HG03025 (cell line): ENCODE data around the gene ZNF222.

ENCODE experiments used
- ATAC-seq: cut with Tn5 transposase; IDR thresholded peaks from one replicate; pipeline ENCODE4 v1.9.1; 2021; ENCODE audit warnings: mild to moderate bottlenecking, moderate library complexity; ENCODE audit not compliant: unreplicated experiment, low FRiP score

ZNF222 gene

DNA sequence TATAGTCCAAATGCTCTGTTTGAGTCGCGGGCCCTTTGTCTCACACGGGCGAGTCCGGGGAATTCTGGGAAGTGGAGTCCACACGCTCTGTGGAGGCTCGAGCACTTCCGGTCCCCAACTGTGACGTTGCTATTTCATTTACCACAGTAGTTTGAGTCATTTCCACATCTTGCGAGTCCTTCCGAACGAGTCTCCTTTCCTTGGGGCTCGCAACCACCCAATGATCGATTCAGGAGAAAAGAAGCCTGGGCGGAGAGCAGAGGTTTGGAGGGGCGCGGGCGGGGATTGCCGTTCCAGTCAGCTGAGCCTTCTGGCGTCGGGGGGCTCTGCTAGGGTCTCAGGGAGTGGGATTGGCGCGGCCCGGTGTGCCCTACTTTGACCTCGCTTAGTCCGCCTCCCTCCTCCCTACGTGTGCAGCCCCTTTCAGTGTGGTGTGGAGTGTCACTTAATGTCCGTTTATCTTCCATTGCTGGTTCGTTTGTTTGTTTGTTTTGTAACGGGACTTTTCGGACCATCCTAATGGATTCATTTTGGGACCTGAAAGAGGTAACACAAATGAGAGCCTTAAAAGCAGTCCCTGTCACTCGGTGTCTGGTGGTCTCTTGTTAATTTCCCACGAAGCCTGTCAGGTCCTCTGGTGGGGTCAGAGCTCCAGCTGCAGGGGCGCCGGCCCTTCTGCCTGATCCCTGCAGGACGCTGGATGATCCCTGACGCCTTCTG, at the start of gene ZNF222:
Gene ZNF222, plus strand, starts transcription at position 163 of the 720 bp plus-strand sequence. Its CDS starts 58 bp downstream, at position 221.
- no peak for ATAC-seq

DNA sequence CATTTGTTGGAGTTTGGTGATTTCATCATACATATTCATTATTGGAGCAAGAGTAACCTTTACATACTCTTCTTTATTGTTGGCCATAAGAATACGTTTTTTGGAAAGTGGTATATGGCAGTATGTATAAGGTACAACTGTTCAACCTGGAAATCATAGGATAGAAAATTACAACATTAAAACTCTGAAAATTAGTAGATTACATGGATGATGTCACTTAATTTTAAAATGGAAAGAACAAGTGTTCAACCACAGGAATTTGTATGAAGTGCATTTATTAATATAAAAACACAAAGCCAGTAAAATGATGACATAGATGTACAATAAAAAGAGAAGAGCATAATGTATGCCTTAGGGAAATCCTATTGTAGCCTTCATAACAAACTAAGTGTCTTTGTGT, 48.4 kb upstream of the ZNF222 start:
- ATAC-seq = no peak

DNA sequence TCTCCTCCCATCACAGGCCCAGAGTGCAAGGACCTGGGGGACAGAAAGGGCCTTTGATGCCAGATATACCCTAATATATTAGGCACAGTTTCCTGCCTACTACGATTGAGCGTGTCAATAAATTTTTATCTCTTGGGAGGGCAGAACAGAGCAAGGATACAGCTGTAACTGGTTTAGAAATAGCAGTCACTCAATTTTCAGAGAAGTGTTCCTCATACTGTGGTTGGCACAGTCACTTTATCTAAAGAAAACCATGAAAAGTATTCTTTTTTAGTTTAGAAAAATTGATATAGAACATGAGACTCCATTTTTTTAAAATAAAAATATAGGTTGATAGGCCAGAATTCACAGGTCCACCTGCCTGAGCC, 41.7 kb upstream of the ZNF222 start:
- ATAC-seq = no peak

DNA sequence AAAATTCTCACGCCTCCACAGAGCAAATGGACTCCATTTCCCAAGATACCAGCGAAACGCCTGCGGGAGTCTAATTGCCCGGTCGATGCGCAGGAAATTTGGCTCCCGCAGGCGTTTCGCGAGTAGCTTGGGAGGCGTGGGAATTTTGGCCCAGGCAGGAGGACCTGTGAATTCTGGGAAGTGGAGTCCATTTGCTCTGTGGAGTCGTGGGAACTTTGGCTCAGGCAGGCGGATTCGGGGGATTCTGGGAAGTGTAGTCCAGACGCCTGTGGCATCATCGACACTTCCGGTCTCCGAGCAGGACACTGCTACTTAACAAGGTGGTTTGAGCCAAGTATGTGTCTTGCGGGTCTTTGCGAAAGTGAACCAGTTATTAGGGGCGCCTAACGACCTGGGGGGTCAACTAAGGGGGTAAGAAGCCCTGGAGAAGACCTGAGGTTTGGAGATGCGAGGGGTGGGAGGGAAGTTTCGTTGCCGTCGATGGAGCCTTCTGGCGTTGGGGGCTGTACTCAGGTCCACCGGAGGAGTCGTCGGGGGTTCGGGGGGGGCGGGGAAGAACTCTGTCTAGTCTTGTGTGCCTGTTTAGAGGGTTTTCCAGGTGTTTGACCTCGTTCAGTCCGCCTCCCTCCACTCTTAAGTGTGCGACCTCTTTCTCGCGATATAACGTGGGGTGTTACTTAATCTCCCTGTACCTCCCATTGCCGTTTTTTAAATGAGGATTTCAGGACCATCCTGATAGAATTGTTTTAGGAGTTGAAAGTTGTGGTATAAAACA, 41.1 kb upstream of the ZNF222 start, which contains the start of gene ZNF155:
Gene ZNF155, plus strand, starts transcription at position 277 of the 775 bp plus-strand sequence. CDS start 4,356 bp downstream, outside the sequence.
- no peak for ATAC-seq

DNA sequence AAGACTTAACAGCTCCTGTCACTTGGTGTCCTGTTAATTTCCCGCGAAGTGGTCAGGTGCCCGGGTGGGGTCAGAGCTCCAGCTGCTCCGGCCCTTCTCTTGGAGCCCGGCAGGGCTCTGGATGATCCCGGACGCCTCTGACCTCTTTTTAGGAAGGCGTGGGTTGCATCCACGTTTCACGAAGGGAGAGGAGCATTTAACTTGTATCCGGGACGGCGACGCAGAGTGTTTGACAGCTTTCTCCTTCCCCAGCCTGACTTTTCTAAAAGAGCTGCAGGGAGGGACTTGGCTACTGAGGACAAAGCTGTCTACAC, 40.5 kb upstream of the ZNF222 start:
- no peak for ATAC-seq

DNA sequence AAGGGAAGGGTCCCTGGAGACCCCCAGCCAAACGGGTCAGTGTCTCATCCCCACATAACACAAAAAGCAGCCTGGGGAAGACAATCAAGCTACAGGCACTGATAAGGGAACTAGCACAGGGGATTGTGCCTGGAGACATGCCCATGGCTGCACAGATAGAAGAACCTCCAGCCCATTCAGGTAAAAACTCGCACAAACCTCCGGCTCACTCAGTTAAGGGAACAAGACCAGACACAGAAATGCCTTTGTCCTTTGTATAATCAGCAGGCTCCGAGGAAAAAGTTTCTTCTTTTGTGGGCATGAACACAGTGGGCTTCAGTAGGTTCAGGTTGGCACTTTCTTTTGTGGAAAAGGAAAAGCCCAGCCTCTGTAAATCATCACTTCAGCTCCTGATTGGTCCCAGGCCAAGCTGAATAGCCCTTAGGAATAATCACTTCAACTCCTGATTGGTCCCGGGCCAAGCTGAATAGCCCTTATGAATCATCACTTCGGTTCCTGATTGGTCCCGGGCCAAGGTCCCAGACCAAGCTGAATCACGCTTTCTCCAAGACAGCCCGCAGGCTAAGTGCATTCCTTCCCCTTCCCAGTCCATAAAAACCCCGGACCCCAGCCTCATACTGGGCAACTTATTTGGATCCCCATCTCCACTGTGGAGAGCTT, 27.4 kb upstream of the ZNF222 start:
- ATAC-seq = no peak

DNA sequence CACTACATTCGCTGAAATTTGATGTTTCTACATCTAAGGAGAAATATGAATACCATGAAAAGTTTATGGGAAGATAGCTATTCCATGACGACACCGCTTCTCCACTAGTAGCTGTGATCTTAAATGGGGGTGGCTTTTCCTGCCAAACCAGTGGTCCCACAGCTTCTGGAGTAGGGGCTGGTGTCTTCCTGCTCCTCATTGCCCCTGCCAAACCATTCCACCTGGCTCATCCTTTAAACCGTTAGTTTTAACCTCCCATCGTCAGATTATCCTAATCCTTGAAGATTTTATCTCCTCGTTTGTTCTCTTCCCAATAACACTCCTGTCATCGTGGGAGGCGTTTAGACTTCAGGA, 23.0 kb upstream of the ZNF222 start:
- ATAC-seq = no peak

DNA sequence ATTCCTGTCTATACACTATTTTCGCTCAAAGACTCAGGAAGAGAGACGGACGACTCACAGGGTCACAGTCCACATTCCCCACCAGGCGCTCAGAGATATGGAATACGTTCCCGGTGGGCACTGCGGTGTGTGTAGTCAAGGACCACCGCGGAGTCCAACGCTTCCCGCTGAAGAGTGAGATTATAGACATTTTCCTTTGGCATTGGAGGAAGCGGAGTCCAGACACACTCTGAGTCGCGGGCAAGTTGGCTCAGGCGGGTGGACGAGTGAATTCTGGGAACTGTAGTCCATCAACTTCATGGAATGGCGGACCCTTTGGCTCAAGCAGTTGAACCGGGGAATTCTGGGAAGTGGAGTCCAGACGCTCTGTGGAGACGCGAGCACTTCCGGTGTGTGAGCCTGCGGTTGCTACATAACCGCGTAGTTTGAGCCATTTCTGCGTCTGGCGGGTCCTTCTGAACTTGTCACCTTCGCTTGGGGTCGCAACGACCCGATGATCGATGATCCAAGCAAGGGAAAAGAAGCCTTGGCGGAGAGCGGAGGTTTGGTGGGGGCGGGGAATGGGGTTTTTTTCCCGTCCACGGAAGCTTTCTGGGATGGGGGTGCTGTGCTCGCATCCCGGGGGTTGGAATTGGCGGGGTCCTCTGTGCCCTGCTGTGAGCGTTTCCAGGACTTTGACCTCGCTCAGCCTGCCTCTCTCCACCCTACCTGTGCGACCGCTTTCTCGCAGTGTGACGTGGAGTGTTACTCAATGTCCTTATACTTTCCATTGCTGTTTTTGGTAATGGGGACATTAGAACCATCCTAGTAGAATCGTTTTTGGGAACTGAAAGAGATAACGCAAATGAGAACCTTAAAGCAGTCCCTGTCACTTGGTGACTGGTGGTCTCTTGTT, 22.4 kb upstream of the ZNF222 start, which contains the start of gene ZNF230:
Gene ZNF230, plus strand, starts transcription at position 392 of the 895 bp plus-strand sequence. CDS start 4,122 bp downstream, outside the sequence.
- peak; percentile 90 for ATAC-seq

DNA sequence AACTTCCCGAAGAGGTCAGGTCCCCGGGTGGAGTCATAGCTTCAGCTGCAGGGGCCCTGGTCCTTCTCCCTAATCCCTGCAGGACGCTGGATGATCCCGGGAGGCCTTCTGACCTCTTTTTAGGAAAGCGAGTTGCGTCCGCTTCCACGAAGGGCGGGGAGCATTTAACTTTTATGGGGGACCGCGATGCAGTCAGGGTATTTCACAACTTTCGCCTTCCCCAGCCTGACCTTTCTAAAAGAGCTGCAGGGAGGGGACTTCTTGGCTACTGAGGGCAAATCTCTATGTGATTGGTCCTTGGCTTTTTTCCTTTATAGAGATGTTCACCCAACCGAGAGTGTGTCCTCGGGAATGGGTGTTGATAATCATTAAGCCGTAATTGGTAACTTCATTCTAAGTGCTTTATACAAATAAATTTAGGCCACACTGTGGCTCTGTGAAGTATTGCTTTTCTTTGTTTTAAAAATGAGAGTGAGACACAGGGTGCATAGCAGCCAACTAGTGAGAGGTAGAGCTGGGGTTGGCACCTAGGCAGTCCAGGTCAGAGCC, 21.6 kb upstream of the ZNF222 start:
- ATAC-seq = no peak

DNA sequence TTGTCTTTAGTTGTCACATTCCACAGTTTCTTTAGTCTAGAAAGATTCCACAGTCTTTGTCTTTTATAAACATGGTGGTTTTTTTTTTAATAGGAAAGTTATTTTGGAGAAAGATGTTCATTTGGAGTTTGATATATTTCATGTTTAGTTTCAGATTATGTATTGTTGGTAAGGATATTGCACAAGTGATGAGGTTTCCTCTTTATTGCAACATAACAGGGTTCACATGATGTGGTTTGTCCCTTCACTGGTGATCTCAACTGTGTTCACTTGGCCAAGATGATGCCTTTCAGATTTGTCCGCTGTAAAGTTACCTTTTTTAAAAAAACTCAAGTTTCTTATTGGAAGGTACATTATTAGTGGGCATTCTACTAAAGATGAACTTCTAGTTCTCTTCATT, 19.2 kb upstream of the ZNF222 start:
- ATAC-seq = no peak

DNA sequence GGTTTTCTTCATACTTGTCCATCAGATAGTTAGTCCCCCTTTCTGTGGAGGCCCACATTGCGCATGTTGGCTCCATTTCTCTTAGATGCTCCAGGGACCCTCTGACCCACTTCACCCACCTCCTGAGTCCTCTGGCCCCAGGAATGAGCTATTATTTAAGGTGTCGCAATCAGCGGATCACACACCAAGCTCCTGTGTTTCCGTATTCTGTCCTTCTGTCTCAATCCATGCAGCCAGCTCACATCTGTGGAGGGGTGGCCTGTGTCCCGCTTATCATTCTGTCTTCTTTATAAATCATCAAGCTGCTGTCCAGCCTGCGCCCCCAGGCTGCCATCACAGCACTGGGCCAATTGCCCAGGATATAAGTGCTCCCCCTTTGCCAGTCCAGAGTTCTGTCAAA, 17.7 kb upstream of the ZNF222 start:
- no peak for ATAC-seq

DNA sequence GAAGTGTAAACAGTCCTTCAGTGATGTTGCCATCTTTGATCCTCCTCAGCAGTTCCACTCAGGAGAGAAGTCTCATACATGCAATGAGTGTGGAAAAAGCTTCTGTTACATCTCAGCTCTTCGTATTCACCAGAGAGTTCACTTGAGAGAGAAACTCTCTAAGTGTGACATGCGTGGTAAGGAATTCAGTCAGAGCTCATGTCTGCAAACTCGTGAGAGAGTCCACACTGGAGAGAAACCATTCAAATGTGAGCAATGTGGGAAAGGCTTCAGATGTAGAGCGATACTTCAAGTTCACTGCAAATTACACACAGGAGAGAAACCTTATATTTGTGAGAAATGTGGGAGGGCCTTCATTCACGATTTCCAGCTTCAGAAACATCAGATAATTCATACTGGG, 14.7 kb upstream of the ZNF222 start:
- ATAC-seq = no peak

DNA sequence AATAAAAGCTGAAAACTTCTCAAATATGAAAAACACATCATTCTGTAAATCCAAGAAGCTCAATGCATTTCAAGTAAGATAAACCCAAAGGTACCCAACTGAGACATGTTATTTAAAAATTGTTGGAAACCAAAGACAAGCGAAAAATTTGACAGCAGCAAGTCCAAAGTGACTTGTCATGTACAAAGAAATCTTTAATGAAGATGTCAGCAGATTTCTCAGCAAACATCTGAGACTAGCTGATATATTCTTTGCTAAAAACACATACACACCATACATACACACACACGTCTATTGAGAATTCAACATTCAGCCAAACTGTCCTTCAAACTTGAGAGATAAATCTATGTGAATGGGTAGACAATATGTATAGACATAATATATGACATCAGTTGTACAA, 5.7 kb upstream of the ZNF222 start:
- no peak for ATAC-seq

DNA sequence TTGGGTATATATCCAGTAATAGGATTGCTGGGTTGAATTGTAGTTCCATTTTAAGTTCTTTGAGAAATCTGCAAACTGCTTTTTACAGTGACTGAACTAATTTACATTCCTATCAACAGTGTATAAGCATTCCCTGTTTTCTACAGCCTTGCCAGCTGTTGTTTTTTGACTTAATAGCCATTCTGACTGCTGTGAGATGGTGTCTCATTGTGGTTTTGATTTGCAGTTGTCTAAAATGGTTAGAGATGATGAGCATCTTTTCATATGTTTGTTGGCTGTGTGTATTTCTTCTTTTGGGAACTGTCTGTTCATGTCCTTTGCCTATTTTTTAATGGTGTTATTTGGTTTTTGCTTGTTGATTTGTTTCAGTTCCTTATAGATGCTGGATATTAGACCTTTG, 4.0 kb upstream of the ZNF222 start:
- ATAC-seq = no peak

DNA sequence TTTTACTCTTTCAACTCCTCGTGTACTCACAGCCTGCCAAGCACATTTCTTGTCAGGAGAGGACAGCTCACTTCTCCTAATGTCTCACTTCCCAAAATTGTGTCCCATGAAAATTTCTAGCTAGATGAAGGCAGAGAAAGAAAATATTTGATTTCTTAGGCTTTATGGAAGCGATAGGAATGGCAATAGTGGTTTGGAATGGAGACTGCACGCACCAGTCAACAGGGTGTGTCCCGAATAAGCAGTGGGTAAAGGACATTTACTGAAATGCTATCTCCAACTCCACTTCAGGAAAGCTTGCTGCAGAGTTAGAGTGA, 321 bp upstream of the ZNF222 start:
- ATAC-seq = no peak

DNA sequence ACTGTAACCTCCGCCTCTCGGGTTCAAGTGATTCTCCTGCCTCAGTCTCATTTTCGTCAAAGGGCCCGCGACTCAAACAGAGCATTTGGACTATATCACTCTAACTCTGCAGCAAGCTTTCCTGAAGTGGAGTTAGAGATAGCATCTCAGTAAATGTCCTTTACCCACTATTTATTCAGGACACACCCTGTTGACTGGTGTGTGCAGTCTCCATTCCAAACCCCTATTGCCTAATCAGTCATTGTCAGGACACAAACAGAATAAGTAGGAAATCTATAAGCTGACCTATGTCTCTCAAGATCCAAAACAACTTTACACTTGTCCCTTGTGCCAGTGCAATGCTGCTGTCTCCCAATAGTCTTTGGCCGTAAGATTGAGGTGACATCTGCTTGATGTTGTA, 1.4 kb downstream of the ZNF222 start:
- no peak for ATAC-seq

DNA sequence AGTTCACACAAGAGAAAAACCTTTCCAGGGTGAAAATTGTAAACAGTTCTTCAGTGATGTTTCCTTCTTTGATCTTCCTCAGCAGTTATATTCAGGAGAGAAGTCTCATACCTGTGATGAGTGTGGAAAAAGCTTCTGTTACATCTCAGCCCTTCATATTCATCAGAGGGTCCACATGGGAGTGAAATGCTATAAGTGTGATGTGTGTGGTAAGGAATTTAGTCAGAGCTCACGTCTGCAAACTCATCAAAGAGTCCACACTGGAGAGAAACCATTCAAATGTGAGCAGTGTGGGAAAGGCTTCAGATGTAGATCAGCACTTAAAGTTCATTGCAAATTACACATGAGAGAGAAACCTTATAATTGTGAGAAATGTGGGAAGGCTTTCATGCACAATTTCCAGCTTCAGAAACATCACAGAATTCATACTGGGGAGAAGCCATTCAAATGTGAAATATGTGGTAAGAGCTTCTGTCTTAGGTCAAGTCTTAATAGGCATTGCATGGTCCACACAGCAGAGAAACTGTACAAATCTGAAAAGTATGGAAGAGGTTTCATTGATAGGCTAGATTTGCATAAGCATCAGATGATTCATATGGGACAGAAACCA, 6.9 kb downstream of the ZNF222 start:
- ATAC-seq = no peak

DNA sequence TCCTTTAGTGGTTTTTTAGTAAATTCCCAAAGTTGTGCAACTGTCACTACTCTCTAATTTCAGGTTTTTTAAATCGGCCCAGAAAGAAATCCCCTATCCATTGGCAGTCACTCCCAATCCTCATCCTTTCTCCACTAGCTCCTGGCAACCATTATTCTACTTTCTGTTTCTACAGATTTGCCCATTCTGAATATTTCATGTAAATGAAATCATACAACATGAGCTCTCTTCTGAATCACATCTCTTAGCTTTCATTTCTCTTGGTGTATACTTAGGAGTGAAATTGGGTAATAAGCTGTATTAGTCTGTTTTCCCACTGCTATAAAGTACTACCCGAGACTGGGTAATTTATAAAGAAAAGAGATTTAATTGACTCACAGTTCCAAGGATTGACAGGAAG, 17.0 kb downstream of the ZNF222 start:
- ATAC-seq = no peak

DNA sequence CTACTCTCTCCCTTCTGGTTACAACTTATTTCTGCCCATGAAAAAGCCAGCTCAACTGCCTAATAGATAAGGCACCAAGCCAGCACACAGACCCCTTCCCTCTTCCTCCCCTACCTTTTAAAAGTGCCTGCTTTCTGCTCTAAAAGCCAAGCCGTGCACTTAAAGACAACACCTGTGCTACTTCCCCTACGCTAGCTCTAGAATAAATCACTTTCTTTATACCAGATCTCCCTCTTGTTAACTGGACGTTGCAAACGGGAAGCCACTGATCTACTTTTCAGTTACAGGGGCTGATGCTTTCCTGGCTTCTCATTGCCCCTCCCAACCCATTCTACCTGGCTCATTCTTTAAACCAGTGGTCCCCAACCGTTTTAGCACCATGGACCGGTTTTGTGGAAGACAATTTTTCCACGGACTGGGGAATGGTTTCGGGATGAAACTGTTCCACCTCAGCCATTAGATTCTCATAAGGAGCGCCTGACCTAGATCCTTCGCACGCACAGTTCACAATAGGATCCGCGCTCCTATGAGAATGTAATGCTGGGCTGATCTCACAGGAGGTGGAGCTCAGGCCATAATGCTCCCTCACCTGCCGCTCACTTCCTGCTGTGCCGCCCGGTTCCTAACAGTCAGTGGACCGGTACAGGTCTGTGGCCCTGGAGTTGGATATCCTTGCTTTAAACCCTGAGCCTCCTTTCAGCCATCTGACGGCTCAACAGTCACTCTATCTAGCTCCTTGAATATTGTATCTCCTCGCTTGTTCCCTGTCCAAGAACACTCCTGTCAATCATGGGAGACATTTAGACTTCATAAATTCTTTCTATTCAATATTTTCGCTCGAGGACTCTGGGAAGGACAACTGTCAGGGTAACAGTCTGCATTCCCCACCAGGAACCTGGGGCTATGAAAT, 25.8 kb downstream of the ZNF222 start:
- ATAC-seq = no peak
